SH-SY5Y (cell line): ENCODE data around the gene SYT6.

Experiments used
- GATA2 ChIP-seq: IDR thresholded peaks from 2 replicates; pipeline ENCODE4 v1.6.1; 2011; ENCODE audit warnings: mild to moderate bottlenecking, low read depth, low read length
- GATA3 ChIP-seq: IDR thresholded peaks from 2 replicates; pipeline ENCODE4 v1.6.1; 2011; ENCODE audit warnings: low read depth, mild to moderate bottlenecking, low read length, moderate library complexity

- TF ChIP-seq GATA2 (no peak), GATA3 (no peak)
Observed at GRCh38 chr1:114062477-114063099, 91.1 kb downstream of the SYT6 start.
